ENCODE results near the gene SLC9A9. TPM values are rescaled to one million over a fixed set of nuclear protein-coding genes. Genes with fewer than 3 reads are reported as not detected.

The SLC9A9 gene
- total and polyA plus RNA-seq, 9 of the 15 experiments (the other 6 are each of a cell fraction or from before 2014, with no cell fraction given) = 0.03 to 0.13 TPM; not detected in 7

DNA sequence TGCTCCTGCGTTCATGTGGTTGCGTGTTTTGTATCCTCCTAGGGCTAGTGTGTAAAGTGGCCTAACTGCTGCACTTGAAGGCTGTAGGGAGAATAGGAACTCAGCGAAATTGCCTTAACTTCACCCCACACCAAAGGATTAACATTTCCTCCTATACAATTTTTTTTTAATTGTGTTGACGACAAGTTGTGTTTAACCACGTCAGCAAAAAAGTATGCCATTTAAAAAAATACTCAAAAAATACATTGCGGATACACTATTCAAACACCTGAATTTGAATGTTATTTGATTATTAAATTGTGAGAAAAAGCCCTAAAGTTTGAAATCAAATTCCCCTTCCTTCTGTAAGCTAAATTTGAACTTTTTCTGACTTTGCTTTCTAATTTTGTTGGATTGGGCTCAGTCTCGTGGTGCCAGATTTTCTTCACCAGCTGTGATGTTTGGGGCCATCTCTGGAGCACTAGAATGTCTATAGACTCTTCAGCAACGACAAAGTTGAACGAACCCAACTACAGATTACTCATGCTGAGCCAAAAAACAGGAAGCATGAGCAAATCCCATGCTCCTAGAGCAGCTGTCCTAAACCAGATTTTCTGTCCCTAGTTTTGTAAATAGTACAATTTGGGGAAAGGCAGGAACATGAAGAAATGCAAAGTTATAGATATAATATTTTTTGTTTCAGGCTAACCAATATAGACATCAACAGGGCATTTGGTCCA lies 8.1 kb upstream of the SLC9A9 start (continued):
- TF ChIP-seq, protein P1, sequence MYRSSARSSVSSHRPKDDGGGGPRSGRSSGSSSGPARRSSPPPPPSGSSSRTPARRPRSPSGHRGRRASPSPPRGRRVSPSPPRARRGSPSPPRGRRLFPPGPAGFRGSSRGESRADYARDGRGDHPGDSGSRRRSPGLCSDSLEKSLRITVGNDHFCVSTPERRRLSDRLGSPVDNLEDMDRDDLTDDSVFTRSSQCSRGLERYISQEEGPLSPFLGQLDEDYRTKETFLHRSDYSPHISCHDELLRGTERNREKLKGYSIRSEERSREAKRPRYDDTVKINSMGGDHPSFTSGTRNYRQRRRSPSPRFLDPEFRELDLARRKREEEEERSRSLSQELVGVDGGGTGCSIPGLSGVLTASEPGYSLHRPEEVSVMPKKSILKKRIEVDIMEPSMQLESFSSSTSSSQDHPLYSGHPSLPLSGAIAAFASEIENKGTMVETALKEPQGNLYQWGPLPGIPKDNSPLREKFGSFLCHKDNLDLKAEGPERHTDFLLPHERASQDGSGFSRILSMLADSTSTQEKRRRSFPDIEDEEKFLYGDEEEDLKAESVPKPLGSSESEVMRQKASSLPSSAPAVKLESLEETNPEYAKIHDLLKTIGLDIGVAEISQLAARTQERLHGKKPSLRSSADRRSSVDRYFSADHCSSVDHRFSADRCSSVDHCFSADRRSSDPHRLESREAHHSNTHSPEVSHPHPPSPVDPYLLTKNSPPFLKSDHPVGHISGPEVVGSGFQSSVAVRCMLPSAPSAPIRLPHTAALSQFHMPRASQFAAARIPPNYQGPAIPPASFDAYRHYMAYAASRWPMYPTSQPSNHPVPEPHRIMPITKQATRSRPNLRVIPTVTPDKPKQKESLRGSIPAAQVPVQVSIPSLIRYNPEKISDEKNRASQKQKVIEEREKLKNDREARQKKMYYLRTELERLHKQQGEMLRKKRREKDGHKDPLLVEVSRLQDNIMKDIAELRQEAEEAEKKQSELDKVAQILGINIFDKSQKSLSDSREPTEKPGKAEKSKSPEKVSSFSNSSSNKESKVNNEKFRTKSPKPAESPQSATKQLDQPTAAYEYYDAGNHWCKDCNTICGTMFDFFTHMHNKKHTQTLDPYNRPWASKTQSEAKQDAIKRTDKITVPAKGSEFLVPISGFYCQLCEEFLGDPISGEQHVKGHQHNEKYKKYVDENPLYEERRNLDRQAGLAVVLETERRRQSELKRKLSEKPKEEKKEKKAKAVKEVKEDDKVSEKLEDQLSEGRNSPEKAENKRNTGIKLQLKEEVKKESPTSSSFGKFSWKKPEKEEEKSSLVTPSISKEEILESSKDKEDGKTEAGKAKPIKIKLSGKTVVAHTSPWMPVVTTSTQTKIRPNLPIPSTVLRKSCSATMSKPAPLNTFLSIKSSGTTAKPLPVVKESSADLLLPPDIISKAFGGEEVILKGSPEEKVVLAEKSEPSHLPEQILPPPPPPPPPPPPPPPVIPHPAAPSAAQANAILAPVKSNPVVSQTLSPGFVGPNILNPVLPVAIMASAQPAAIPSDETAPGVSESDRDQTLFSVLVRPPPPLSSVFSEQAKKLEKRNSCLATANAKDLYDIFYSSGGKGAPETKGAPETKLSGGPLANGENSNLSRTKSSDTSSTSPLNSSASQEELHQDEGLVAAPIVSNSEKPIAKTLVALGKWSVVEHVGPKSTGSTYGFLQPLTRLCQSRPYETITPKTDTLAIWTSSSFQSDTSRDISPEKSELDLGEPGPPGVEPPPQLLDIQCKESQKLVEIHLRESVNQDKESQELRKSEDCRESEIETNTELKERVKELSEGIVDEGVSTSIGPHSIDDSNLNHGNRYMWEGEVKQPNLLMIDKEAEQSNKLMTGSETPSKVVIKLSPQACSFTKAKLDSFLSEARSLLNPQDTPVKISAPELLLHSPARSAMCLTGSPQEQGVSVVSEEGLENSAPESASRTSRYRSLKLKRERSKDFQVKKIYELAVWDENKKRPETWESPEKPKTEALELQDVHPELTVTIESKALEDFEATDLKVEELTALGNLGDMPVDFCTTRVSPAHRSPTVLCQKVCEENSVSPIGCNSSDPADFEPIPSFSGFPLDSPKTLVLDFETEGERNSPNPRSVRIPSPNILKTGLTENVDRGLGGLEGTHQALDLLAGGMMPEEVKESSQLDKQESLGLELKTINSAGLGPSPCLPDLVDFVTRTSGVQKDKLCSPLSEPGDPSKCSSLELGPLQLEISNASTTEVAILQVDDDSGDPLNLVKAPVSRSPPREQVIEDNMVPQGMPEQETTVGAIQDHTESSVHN (IDR thresholded peaks at IDR 0.05; ENCODE audit: borderline replicate concordance in 1 of 2, low read depth in 1 of 2) = no peak
- TF ChIP-seq MAFK (IDR thresholded peaks at IDR 0.05; ENCODE audit: low read length) (peak; percentile 84), MAFF (IDR thresholded peaks at IDR 0.05; ENCODE audit: low read length) (peak; percentile 85), ZNF133 (CRISPR knock-in tag; IDR thresholded peaks at IDR 0.05) (no peak), HCFC1 (IDR thresholded peaks at IDR 0.05; ENCODE audit: low read depth, low read length) (no peak), MAFG (tag; conservative IDR thresholded peaks at IDR 0.05) (peak; percentile 83), KDM2B (CRISPR knock-in tag; IDR thresholded peaks at IDR 0.05) (no peak)
- TF ChIP-seq, protein P2, sequence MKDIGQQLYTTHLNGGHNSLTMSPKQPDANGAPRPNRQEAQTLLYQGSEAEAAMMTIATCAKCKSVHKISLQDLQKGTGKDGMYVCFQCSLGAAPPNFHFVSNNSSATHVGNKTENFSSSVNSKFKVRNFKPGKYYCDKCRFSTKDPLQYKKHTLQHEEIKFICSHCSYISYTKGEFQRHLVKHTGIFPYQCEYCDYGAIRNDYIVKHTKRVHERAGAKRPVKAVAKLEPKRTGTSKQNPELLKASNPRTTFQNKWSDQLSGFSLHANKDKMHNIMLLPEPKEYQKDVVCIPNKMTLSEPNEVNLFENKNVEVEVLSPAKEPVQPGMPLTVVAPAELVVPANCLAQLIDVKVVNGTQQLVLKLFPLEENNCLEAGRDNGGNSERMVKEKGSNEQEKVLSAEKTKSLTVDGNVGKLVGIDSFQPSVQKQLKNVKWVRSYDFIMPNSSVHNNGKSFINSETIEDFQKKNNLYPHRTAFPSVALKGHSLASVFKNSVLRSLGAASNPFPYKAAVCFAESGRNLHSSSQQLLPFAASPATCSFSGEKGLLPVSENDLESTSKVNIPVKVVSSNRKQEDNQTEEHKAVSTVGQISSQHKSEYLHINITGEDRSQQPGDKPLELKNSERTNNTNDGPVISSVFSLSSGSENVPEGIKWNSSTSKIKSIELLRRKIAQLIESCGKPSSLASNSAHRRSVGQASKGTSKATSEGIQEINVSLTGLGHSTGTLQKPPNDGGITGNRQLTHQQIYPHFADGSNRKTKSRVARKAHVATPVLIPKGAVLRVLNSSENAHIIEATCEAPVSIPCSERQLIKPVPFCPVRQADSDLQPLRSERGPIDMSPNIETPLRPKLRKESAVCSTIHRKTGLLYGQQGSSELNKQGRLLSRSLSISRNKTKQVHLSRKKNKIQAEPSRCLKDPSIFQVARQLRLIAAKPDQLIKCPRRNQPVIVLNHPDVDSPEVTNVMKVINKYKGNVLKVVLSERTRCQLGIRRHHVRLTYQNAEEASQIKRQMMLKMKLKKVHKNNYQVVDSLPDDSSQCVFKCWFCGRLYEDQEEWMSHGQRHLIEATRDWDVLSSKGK (CRISPR knock-in tag; IDR thresholded peaks at IDR 0.05) = no peak
- TF ChIP-seq, protein P3, sequence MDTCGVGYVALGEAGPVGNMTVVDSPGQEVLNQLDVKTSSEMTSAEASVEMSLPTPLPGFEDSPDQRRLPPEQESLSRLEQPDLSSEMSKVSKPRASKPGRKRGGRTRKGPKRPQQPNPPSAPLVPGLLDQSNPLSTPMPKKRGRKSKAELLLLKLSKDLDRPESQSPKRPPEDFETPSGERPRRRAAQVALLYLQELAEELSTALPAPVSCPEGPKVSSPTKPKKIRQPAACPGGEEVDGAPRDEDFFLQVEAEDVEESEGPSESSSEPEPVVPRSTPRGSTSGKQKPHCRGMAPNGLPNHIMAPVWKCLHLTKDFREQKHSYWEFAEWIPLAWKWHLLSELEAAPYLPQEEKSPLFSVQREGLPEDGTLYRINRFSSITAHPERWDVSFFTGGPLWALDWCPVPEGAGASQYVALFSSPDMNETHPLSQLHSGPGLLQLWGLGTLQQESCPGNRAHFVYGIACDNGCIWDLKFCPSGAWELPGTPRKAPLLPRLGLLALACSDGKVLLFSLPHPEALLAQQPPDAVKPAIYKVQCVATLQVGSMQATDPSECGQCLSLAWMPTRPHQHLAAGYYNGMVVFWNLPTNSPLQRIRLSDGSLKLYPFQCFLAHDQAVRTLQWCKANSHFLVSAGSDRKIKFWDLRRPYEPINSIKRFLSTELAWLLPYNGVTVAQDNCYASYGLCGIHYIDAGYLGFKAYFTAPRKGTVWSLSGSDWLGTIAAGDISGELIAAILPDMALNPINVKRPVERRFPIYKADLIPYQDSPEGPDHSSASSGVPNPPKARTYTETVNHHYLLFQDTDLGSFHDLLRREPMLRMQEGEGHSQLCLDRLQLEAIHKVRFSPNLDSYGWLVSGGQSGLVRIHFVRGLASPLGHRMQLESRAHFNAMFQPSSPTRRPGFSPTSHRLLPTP (IDR thresholded peaks at IDR 0.05; ENCODE audit: borderline replicate concordance, extremely low read depth, insufficient read length) = no peak
